Brain microvascular endothelial cell (primary cell): Measurements from ENCODE around the gene NKPD1.

Source experiments
- DNase-seq: peaks from one replicate; pipeline ENCODE4 v3.0.0-alpha.2; 2020
- H3K27ac ChIP-seq: fragments of 250-450 bp; sonication (Bioruptor Pico); 2 replicates; pipeline ENCODE4 v1.5.1; 2020; ENCODE audit warnings: mild to moderate bottlenecking, moderate library complexity
- H3K27me3 ChIP-seq: fragments of 250-450 bp; sonication (Bioruptor Pico); replicated peaks from 2 replicates; pipeline ENCODE4 v1.5.1; 2020; ENCODE audit warnings: mild to moderate bottlenecking
- H3K36me3 ChIP-seq: fragments of 250-450 bp; sonication (Bioruptor Pico); replicated peaks from 2 replicates; pipeline ENCODE4 v1.5.1; 2020; ENCODE audit warnings: mild to moderate bottlenecking
- H3K4me3 ChIP-seq: 2 replicates; pipeline ENCODE4 v1.5.1; 2011; ENCODE audit warnings: low read depth, mild to moderate bottlenecking, control low read depth, low read length, moderate library complexity
- CTCF ChIP-seq: IDR thresholded peaks from 2 replicates; pipeline ENCODE4 v1.5.1; 2011; ENCODE audit warnings: low read depth, mild to moderate bottlenecking, moderate library complexity, low read length, control low read depth, inconsistent platforms; ENCODE audit errors: missing control alignments
- in situ Hi-C: cut with HindIII; loops from 2 replicates; pipeline ENCODE4 v1.10.0; 2017; ENCODE audit warnings: low sequenced_read_pairs, low pct_ligation_motif_present

NKPD1 gene

GRCh38 chr19:45141203-45141900, 19.4 kb downstream of the NKPD1 start:
- Histone ChIP-seq H3K36me3 (peaks cover 19% of the 10 kb centered on the region), H3K27me3 (no peaks in the 10 kb centered on the region), H3K4me3 (no peak overlapping the region), H3K27ac (no peak overlapping the region)
- no peak for DNase-seq
- in situ Hi-C loops = no loop called here
- TF ChIP-seq CTCF = no peak

DNA sequence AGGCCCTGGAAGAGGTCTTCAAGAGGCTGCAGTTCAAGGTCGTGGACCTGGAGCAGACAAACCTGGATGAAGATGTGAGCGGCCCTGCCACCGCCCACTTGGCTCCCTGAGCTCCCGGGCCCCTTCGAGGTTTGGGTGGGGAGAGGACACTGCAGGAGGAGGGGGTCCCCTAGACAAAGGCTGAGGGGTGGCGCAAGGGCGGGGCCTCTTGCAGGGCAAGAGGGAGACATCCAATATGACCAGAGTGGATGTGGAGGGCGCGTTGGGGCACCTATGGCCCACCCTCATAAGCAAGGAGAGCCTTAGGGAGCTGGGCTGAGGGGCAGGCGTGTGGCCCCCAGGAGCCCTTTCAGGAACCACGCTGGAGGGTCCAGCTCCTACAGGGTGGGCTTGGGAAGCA, 20.2 kb downstream of the NKPD1 start:
- in situ Hi-C loops = no loop called here
- Histone ChIP-seq H3K4me3 (no peak overlapping the region), H3K36me3 (peaks cover 19% of the 10 kb centered on the region), H3K27me3 (no peaks in the 10 kb centered on the region), H3K27ac (no peak overlapping the region)
- no peak for DNase-seq
- TF ChIP-seq CTCF = no peak

- in situ Hi-C loops = no loop called here
- Histone ChIP-seq H3K36me3 (peaks cover 15% of the 10 kb centered on the region), H3K27ac (no peak overlapping the region), H3K27me3 (no peaks in the 10 kb centered on the region), H3K4me3 (no peak overlapping the region)
- TF ChIP-seq CTCF = no peak
- no peak for DNase-seq
Observed at GRCh38 chr19:45140144-45140503, 20.7 kb downstream of the NKPD1 start.

DNA sequence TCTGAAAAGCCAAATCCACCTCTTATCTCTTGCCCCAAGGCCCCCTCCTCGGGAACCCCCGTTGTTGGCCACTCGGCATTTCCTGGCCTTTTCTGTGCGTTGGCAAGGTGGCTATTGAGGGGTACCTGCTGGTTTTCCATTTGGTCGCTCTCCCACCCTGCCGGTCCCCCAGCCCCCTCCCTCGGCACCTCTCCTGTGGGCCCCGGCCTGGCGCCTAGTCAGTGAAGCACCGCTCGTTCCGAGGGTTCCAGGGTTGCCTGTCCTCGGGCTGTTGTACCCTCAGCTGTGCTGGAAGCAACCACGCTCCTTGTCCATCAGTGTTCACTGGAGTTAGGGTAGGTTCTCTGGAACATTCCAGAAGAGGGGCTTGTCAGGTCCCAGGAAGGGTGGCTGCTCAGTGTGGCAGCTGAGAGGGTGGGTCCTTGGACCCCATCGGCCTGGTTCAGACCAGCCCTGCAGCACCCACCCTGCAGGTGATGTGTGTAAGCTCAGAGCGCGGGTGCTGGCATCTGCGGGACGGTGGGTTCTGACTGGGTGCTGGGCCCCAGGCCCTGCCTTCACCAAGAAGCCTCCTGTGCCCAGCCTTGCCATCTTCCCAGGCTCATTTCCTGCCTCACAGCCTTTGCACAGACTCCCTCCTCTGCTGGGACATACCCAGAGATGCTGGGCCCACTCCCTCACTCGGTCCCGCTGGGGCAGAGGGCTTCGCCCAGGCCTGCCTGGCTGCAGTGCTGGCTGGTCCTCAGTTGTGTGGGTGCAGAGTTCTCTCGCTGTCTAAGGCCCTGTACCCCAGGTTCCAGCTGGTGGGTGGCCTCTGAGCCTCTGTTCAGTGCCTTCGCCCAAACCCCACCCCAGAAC, 21.3 kb downstream of the NKPD1 start:
- Histone ChIP-seq H3K27ac (no peak overlapping the region), H3K36me3 (peaks cover 13% of the 10 kb centered on the region), H3K4me3 (no peak overlapping the region), H3K27me3 (no peaks in the 10 kb centered on the region)
- no peak for DNase-seq
- in situ Hi-C loops = no loop called here
- TF ChIP-seq CTCF = no peak

DNA sequence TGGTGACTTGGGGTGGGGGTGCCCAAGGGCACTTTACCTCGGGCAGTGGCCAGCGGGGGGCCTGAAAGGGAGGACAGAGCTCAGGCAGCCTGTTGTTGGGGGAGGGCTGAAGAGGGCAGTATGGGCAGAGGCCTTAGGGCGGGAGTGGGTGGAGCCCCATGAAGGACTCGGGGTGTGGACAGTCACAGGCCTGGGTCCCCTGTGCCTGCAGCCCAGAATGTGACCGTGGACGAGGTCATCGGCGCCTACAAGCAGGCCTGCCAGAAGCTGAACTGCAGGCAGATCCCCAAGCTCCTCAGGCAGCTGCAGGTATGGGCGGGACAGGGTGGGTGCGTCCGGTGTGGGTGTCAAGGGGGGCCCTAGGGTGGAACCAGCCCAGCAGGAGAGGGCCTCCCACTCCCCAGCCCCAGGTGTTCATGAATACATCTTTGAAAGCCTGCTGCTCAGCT, 22.5 kb downstream of the NKPD1 start:
- Histone ChIP-seq H3K27ac (no peak overlapping the region), H3K27me3 (no peaks in the 10 kb centered on the region), H3K4me3 (no peak overlapping the region), H3K36me3 (peaks cover 11% of the 10 kb centered on the region)
- in situ Hi-C loops = no loop called here
- no peak for DNase-seq
- no peak for TF ChIP-seq CTCF
